ENCODE data around the gene CAMK2N2.

CAMK2N2 gene

GRCh38 chr3:184262764-184263179 lies 1.4 kb upstream of the CAMK2N2 start:
- Histone ChIP-seq H3K27me3 (ENCODE audit: insufficient read depth, low read length) (peaks cover 10% of the 10 kb centered on the region; the same call in 1 of the 2 replicates), H4K20me1 (ENCODE audit: insufficient read depth, low read length) (no peaks in the 10 kb centered on the region), H3K36me3 (ENCODE audit: insufficient read depth, low read length) (no peaks in the 10 kb centered on the region; the same call in 1 of the 2 replicates), H2AFZ (ENCODE audit: low read length) (no peak overlapping the region), H3K4me2 (ENCODE audit: low read length) (no peak overlapping the region), H3K79me2 (ENCODE audit: insufficient read depth, low read length) (no peaks in the 10 kb centered on the region), H3K27ac (ENCODE audit: low read depth, low read length, poor library complexity, severe bottlenecking) (no peak overlapping the region), H3K9me2 (ENCODE audit: low read depth, low read length) (no peaks in the 10 kb centered on the region), H3F3A (ENCODE audit: insufficient read depth, low read length) (no peaks in the 10 kb centered on the region), H3K9ac (ENCODE audit: low read length) (no peak overlapping the region), H3K9me3 (ENCODE audit: low read length) (no peaks in the 10 kb centered on the region), H3K4me1 (ENCODE audit: insufficient read depth, low read length, severe bottlenecking) (peaks cover 12% of the 10 kb centered on the region), H3K4me3 (ENCODE audit: low read depth, low read length, poor library complexity, severe bottlenecking) (no peak overlapping the region)
- TF ChIP-seq EZH2 (IDR thresholded peaks at IDR 0.05; ENCODE audit: borderline replicate concordance, low read length) (no peak), CTCF (IDR thresholded peaks at IDR 0.05; ENCODE audit: low read length) (no peak)

DNA sequence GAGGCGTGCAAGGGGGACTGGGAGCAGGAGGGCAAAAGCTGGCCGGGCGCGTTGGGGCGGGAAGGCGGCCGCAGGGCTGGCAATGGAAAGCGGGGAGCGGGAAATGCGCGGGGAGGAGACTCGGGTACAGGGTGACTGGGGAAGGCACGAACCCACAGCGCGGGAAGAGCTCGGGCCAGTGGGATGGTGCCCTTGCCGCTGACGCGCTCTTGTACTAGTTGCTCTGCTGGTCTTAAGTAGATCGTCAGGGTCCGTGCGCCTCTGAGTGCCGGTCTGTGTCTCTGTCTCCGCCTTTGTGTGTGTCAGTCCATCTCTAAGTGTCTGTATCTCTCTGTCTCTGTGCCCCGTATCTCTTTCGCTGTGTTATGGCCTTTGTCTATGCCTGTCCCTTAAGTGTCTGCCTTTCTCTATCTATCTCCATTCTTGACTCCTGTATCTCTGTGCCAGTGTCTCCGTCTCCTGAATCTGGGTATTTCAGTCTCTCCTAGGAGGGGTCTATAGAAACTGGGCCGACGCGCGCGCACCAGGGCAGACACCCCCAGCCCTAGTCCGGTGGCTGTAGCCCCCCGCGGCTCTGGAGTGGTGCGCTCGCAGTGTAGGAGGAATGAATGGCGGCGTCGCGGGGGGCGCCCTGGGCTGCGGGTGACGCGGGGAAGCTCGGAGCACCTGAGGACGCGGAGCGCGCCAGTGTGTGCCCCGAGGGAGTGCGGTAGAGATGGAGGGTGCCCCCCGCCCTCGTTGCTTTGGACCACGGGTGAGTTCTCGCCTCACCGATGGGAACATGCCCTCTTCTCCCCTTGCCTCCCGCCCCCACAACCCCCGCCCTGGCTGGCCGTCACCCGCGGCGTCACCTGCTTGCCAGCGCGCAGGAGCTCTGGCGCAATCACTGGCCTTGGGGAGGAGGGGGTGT lies 756 bp upstream of the CAMK2N2 start:
- H3K27me3 ChIP-seq (ENCODE audit: insufficient read depth, low read length) = peaks cover 10% of the 10 kb centered on the region; the same call in 1 of the 2 replicates

DNA sequence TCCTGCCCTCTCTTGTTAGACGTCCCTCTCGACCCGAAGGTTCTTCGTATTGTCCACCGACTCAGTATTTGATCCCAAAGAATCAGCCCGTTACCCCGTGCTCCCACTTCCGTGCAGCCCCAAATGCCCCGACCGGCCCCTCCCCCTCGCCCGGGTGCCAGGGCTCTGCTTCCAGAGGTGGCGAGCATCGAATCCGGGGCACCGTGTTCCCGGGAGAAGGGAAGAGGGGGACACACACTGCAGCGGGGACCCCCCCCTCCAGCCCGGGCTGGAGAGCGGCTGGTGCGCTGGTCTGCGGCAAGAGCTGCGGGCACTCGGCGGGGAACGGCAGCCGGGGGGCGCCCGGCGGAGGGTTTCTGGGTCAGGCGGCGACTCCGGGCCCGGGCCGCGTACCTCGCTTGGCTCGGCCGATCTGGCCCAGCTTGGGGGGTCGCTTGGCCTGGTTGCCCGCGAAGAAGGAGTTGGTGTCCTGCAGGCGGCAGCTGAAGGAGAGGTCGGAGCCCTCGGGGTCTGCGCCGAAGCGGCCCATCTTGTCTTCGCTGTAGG lies 556 bp downstream of the CAMK2N2 start:
- H3K27ac ChIP-seq (ENCODE audit: low read depth, low read length, poor library complexity, severe bottlenecking) = no peak overlapping the region
- H3K27me3 ChIP-seq (ENCODE audit: insufficient read depth, low read length) = peaks cover 10% of the 10 kb centered on the region; the same call in 1 of the 2 replicates
- H4K20me1 ChIP-seq (ENCODE audit: insufficient read depth, low read length) = no peaks in the 10 kb centered on the region
- H3K4me1 ChIP-seq (ENCODE audit: insufficient read depth, low read length, severe bottlenecking) = peaks cover 12% of the 10 kb centered on the region
- no peak overlapping the region for H2AFZ ChIP-seq (ENCODE audit: low read length)
- no peaks in the 10 kb centered on the region for H3F3A ChIP-seq (ENCODE audit: insufficient read depth, low read length)
- no peaks in the 10 kb centered on the region; the same call in 1 of the 2 replicates for H3K36me3 ChIP-seq (ENCODE audit: insufficient read depth, low read length)
- H3K79me2 ChIP-seq (ENCODE audit: insufficient read depth, low read length) = no peaks in the 10 kb centered on the region
- no peaks in the 10 kb centered on the region for H3K9me3 ChIP-seq (ENCODE audit: low read length)
- peak overlapping the region; percentile 44; the same call in 1 of the 2 replicates for H3K9ac ChIP-seq (ENCODE audit: low read length)
- H3K9me2 ChIP-seq (ENCODE audit: low read depth, low read length) = no peaks in the 10 kb centered on the region
- TF ChIP-seq EZH2 (IDR thresholded peaks at IDR 0.05; ENCODE audit: borderline replicate concordance, low read length) (no peak), CTCF (IDR thresholded peaks at IDR 0.05; ENCODE audit: low read length) (no peak)
- peak overlapping the region; percentile 62 for H3K4me3 ChIP-seq (ENCODE audit: low read depth, low read length, poor library complexity, severe bottlenecking)
- H3K4me2 ChIP-seq (ENCODE audit: low read length) = peak overlapping the region; percentile 82

More for the DNA sequence above, 756 bp upstream of the CAMK2N2 start:
- H3K79me2 ChIP-seq (ENCODE audit: insufficient read depth, low read length) = no peaks in the 10 kb centered on the region
- no peaks in the 10 kb centered on the region; the same call in 1 of the 2 replicates for H3K36me3 ChIP-seq (ENCODE audit: insufficient read depth, low read length)
- H3K4me1 ChIP-seq (ENCODE audit: insufficient read depth, low read length, severe bottlenecking) = peaks cover 12% of the 10 kb centered on the region
- H3K27ac ChIP-seq (ENCODE audit: low read depth, low read length, poor library complexity, severe bottlenecking) = no peak overlapping the region
- no peaks in the 10 kb centered on the region for H4K20me1 ChIP-seq (ENCODE audit: insufficient read depth, low read length)
- peak overlapping the region; percentile 20; the same call in 1 of the 2 replicates for H3K9ac ChIP-seq (ENCODE audit: low read length)
- H2AFZ ChIP-seq (ENCODE audit: low read length) = no peak overlapping the region
- no peaks in the 10 kb centered on the region for H3K9me2 ChIP-seq (ENCODE audit: low read depth, low read length)
- peak overlapping the region; percentile 65 for H3K4me2 ChIP-seq (ENCODE audit: low read length)
- TF ChIP-seq CTCF (IDR thresholded peaks at IDR 0.05; ENCODE audit: low read length) = no peak
- no peak for TF ChIP-seq EZH2 (IDR thresholded peaks at IDR 0.05; ENCODE audit: borderline replicate concordance, low read length)
- H3F3A ChIP-seq (ENCODE audit: insufficient read depth, low read length) = no peaks in the 10 kb centered on the region
- H3K4me3 ChIP-seq (ENCODE audit: low read depth, low read length, poor library complexity, severe bottlenecking) = peak overlapping the region; percentile 62
- no peaks in the 10 kb centered on the region for H3K9me3 ChIP-seq (ENCODE audit: low read length)

Data from OCI-LY1 (cell line).